CD4-positive, alpha-beta T cell treated with Interleukin-1 beta for 1 hour (primary cell): ENCODE measurements around the gene BHLHE23.

Experiments used
- DNase-seq, 2 donors: peaks; one replicate each; pipeline ENCODE4 v3.0.0-alpha.2; 2020 to 2022

BHLHE23 gene

DNA sequence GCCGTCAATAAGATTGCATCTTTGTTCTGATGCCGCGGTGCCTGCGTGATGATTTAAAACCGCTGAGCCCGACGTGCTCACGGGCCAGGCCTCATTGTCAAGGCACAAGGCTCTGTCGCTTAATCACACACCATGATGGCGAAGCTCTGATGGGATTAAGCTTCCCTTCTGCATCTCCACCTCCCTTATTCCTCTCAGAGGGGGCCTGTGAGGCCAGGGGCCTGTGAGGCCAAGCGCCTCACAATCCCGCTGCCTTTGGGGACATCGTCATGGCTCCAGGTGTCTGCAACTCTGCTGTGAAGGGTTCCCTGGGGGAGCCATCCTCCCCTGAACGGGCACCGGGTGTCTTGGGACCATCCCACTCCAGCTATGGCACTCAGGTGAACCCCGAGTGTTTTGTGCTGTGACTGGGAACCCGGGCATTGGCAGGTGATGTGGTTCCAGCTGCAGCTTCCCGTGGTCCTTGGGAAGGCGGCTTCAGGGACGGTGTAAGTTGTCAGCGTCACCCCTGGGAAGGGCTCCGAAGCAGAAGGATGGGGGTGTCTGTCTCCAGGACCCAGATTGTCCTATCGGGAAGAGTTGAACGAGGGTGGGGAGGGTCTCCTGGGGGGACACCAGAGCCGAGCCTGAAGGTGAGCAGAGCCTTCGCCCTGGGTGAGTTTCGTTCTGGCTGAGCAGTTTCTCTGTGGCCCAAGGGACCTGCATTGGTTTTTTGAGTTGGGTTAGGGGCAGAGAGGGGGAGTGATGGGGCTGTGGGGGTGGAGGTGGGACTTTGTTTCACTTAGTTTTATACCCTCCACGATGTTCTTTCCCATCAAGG is 18.0 kb upstream of the BHLHE23 start:
- no peak for DNase-seq

DNA sequence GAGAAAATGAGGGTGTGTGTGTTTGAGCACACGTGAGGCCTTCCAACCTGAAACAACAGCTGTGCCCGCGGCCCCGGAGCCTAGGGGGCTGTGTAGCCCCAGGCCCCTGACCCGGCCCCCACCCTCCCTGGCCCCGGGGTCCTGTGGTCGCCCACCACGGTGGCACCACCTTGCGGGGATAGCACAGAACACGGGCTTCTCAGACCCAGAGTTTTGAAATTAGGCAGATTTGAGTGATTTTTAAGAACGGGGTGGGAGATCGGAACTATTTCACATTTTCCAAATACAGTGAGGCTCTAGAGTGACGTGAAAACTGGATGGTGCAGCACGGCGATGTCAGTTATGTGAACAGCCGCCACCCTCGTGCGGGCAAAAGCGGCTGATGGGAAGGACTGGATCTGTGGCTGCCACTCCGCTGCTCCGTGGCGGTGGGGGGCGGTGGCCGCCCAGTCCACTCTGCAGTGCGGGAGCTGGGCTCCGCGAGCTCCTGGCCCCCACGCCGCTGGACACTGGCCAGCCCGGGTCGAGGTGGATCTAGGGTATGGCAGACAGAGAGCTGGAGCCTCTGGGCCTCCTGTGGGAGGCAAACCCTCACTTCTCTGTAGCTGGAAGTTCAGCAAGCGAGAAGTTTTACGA is 17.3 kb upstream of the BHLHE23 start:
- no peak for DNase-seq

DNA sequence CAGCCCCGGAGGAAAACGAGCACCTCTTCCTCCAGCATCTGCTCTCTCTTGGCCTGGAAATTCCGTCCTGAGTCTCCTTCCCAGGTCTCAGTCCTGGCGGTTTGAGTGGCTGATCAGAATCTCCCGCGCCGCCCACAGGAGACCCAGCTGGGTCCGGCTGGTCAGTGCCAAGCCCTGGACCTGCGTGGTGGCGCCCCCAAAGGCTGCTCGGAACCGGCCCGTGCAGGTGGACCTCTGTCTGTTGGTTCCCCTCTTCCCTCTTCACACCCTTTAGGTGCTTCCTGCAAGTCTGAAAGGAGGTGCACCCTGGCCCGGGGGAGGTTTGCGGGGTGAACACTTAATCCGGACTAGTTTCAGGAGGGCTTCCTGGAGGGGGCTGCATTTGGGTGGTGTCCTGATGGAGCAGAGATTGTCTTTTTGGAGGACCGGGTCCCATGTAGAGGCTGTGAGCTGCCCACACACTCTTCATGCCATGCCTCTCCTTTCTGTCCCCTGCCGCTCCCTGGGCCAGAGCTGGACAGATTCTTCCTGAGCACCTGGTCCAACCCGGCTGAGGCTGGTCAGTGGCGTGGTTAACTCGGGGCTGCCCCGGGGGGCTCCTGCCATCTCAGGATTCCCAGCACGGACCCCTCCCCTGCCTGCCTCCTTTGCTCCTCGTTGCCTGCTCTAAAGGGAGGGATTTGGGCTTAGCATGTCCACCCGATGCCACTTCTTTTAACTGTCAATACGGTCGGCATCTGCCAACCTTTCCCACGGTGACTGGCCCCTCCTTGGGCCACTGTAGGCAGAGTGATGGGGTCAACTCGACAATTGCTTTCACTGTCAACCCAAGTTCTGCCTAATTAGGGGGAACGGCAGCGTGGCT is 16.5 kb upstream of the BHLHE23 start:
- no peak for DNase-seq

DNA sequence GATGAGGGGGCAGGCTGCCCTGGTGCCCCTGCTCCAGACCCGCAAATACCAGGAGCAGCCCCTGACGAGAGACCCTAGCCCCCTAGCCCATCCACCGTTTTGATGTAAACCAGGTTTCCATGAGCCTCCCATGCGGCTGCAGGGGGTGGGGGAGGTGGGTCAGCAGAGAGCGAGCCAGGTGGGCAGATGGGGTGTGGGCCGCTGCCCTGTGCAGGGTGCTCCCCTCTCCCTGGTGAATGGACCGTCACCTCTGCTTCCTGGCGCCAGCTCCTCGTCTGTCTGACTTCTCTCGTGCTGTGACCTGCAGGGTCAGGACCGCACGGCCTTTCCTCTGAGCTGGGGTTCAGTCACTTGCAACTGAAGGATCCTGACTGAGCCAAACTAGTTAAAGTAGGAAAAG is 15.7 kb upstream of the BHLHE23 start:
- no peak for DNase-seq

DNA sequence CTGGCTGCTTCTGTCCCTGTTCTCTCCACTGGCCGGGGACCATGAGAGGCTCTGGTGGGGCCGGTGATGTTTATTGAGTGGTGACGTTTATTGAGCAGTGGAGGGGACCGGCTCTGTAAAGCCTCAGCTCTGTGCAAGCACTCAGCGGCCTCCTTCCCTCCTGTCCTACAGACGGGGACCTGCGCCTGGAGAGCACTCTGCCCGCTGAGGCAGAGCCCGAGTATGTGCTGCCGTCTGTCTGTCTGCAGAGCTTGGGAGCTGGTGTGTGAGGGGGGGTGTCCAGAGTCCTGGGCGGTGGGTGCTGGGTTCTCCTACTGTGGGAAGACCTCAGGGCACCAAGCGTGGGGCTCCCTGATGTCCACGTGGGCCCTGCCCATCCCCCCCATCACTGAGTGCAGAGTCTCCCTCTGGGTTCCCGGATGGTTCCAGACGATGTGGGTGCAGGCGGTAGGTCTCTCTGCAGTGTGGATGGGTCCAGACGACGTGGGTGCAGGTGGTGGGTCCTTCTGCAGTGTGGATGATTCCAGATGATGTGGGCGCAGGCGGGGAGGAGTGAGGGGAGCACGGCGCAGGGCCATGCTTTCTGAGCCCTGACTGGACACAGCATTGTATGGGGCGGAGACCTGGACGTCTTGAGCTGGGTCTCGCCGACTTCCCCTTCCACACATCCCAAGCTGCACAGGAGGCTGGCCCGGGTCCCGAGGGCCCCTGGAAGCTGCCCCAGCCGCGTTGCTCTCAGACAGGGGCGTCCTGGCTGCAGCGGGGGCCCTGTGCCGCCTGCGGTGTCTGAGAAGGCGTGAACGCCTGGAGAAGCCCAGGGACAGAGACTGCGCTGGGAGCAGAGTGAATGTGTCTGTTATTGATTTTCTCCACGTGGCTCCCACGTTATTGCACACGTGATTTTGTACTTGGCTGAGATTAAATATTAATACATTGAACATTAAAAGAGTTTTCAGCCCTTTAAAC is 14.9 kb upstream of the BHLHE23 start:
- no peak for DNase-seq

DNA sequence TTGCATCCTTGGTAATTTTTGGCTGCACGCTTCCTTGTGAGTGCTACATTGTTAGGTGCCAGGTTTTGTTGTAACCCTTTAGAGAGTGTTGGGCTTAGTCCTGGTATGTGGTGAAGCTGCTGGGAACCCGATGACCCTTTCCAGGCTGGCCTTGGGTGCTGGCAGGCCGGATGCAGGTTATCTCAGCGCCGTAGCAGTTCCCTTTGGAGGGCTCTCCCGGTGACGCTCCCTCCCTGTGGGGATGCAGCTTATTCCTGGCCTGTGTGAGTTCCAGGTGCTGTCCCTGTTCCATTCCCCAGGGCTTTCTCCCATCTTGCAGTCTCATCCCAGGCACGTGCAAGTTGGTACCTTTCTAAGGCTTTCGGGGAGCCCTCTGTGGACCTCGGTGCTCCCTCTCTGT is 13.9 kb upstream of the BHLHE23 start:
- no peak for DNase-seq

DNA sequence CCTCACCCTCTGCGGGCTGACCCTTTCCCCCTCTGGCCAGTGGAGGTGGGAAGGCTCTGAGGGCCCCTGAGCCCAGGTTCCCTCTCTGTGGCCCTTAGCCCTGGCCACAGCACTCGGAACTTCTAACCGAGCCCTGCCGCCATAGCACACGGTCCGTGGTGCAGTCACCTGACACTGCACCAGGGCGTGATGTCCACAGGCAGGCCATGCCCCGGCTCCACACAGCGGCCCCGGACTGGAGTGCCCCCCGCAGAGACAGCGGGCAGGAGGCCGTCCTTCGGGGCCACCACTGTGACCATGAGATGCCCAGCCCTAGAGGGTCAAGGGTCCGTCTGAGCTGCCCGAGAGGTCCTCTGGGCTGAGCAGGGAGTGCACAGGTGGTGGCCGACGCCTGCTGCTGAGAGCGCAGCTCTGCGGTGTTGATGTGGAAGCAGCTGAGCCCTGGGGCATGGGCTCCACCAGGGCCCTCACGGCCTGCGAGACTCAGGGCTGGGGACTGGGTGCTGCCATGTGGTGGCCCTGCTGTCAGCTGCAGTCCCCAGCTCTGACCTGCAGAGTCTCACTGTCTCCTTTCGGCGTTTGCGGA is 11.2 kb upstream of the BHLHE23 start:
- no peak for DNase-seq

DNA sequence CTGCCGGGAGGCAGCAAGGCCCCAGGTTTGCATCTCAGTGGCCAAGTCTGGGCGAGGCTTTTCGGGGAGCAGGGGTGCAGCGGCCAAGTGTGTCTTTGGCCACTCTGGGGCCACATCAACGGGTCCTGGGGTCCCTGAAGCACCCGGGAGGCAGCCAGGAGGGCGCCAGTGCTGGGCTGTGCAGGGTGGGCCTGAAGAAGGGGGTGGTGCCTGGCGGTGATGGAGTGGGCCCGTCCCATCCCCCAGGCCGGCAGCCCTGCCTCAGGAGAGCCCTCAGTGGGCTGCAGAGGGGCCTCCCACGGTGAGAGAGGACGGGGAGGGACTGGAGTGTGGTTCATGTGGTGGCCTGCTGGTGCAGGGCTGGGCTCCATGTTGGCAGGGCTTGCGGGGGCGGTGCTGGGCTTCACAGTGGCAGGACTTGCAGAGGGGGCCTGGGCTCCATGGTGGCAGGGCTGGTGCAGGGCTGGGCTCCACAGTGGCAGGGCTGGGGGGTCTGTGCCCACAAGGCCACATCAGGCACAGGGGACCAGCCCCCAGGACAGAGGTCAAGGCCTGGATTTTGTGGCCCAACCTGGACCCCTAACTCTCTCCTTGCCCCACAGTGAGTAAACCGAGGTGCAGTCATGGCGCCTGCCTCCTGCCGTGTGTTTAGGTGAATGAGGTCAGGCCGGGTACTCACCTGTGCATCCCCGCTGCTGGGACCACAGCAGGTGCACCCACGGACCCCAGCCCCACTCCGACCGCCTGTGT is 10.5 kb upstream of the BHLHE23 start:
- no peak for DNase-seq

DNA sequence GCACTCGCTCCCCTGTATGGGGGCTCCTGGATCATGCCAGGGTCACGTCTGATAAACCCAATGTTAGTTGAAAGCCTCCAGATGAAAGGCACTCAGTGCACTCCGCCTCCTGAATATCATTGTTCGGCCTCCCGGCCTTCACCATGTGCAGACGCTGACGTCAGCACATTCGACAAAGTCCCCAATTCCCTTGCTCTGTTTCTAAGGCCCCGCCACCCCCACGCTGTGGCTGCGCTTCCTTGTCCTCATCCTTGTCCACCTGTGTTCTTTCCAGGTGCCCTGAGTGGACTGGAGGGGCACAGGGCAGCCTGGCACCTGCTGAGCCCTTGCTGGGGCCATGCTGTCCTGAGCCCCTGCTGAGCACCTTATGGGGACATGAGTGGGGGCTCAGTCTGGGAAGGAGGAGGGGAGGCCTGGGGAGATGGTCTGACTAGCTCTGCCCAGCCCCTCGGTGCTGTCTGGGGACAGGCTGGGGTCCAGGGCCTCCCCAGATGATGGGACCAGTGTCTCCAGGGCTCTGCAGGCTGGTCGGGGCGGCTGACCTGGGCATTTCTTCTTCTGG is 9.8 kb upstream of the BHLHE23 start:
- no peak for DNase-seq

DNA sequence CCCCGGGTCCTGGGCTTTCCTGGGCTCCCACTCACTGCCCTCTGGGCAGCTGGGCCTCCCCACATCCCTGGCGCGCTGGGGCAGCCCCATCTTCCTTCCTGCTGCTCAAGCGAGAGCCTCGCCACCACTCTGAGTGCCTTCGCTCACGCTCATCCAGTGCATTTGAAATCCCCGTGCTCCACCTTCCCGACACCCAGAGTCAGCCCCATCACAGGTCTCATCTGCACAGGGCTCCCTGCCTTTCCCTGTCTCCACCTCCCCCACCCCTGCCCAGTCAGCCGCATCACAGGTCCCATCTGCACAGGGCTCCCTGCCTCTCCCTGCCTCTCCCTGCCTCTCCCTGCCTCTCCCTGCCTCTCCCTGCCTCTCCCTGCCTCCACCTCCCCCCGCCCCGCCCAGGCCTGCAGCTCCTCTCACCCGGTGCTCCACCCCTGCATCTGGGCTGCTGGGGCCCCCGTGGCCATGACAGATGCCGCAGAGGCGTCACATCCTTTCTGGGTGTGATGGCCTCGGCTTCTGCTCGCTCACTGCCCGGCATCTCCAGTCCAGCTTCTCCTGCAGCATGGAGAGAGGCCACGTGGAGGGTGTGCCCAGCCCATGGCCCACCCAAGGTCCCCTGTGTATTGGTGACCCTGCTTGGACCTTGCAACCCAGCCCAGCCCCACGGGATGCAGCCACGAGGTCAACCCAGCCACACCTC is 9.0 kb upstream of the BHLHE23 start:
- DNase-seq: no peak

DNA sequence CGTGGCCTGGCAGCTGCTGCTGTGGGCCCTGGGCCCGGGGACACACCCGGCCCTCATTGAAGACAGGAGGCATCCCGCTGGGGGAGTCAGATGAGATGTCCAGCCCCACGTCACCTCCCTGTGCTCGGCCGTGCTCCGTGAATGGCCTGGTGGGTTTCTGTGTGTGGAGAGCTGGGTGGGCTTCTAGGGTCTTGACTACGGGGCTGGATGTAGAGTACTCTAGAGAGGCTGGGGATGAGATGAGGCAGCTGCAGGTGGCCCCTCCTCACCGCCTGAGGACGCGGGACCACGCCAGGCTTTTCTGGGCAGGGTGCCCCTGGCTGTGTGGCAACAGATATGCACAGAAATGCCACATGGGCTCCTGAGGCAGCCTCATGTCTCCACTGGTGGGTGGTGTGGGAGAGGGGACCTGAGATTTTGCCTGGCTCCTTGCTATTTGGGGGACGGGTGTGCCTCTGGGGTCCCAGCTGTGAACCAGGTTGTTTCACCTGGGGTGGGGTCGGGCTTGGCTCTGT is 8.4 kb upstream of the BHLHE23 start:
- no peak for DNase-seq

DNA sequence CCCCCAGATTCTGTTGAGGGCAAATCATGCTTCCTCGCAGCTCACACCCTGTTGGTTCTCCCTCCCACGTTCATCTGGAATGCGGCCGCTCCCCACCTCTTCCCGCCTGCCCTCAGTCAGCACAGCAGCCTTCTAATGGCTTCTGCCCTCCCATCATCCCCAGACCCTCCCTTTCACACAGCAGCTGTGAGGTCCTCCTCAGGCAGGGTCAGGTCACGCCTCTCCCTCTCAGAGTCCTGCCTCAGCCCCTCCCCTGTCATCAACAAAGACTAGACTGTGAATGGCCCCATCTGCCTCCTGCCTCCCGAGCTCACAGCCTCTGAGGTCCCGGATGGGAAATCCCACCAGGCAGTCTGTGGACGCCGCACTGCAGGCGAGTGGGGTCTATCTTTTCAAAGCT is 7.9 kb upstream of the BHLHE23 start:
- no peak for DNase-seq

DNA sequence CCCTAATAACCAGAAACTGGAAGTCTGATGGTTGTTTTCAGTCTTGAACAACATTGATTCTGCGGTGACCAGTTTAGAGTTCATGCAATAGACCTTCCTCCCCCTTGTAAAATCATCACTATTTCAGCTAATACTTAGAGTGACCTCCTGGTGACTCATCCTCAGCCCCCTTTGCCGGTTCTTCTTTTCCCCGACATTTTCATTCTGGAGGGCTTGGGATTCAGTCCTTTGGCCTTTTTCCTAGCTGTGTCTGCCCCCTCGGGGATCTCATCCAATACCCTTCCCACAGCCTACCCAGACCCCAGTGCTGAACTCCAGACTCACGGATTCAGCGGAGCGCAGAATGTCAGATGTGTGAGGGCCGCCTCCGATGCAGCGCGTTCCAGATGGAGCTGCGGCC is 7.5 kb upstream of the BHLHE23 start:
- no peak for DNase-seq

DNA sequence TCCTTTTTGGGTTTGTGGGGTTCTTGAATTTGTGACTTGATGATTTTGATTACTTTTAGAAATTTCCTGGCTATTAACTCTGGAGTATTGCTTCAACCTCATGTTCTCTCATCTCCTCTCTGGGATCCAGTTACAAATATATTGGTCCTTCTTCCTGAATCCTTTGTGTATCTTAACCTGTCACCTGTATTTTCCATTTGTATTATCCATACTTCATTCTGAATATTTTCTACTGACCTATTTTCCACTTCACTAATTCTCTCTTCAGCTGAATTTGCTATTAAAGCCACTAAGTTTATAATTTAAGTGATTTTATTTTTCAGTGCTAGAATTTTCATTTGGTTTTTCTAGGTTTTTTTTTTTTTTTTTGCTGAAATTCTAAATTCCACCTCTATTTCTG is 6.4 kb upstream of the BHLHE23 start:
- DNase-seq: no peak

DNA sequence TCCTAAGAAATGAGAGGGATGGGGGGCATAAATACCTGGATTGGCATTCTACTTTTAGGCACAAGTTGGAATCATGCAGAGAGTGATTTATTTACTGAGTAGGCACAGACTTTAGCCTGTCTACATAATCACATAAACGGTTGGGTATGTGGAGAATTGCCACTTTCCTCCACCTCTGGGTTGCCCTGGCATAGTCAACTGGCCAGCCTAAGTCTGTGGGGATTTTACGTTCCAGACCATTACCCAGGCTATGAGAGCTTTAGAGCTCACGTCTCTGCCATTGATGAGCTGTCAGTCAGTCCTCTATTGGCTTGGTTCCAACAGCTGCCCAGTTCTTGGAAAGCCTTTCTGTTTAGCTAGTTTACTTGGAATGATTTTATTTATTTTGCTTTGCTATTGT is 5.0 kb upstream of the BHLHE23 start:
- no peak for DNase-seq

DNA sequence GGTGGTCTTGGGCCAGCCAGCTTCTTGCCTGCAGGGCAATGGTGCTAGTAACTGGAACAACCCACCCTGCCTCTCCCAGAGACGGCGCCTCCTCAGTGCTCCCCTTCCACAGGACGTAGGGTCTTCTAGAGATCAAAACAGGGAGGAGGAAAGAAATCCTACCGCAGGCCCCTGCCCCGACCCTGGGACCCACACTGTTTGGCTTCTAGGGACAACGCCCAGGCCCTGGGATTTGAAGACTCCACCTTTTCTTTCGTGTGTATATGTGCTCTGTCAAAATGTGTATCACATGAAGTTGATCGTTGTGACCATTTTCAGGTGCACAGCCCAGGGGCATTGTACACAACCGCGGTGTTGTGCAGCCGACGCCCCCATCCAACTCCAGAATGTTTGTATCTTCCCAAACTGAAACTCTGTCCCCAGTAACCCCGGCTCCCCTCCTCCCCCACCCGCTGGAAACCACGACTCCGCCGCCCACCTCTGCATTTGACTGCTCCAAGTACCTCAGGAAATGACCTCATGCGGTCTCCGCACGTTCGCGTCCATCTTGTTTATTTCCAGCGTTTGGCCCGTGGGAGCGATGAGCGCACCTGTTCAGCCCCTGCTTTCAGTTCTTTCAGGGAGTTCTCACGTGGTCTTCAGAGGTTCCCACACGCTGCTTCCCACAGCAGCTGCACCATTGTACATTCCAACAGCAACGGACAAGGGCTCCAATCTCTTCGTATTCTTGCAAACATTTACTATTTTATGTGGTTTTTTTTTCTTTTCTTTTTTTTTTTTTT is 3.4 kb upstream of the BHLHE23 start:
- peak; percentile 64 to 70 for DNase-seq

DNA sequence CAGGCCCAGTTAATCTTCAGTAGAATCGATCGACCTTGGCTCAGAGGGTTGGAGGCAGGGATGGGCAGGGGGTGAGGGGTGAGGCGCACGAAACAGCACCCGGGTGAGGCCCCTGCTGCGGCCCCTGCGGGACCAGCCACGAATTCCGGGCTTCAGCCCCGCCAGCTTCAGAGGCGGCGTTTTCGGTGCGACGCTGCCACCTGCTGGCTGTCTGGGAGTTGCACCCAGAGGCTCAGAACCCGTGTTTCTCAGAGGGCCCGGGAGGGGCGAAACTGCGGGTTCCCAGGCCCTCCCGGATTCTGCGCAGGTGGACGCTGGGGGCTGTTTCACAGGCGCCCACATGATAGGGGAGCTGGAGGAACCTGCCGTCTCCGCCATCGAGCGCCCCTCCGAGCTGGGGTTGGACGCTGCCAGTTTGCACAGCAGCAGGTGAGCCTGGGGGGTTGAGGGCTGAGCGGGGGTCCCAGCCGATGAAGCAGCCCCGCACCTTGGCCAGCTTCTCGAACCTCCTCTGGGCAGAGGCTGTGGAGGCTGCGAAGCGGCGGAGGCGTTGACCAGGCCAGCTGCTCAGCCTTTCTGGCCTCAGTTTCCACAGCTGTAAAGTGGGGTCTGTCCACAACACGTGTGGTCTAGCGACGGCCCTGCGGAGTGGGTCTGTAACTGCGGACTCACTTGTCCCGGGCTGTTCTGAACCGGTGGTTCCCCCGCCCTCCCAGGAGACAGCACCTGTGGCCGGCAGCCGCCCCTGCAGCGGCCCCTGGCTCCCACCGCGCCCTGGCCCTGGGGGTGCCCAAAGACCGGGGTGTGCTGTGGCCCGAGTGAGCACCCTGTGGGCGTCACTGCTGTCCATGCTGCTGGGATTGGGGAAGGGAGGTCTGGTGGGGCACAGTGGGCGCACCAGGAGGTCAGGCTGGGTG is 2.5 kb upstream of the BHLHE23 start:
- DNase-seq: peak; percentile 82 to 86

DNA sequence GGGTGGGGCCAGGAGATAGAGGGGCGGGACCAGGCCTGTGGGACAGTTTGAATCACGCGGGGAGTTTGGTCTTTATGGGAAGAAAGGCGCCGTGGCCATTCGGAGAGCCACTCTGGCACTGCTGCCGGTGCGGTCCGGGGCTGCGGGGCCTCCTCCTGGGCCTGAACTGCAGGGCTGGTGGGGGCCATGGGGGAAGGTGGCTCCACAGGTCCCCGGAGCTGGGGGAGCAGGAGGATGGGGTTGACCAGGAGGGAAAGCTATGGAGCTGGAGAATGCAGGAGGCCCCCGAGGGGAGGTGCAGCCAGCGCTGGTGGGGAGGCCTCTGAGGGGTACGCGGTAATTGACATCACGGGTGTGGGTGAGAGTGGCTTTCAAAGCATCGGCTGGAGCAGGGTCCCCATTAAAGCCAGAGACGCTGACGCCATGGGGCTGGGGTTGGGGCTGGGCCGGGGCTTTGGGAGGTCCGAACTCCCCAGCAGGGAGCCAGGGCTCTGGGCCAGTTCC is 1.8 kb upstream of the BHLHE23 start:
- no peak for DNase-seq
